ENCODE data around the gene AKAP17A.

DNA sequence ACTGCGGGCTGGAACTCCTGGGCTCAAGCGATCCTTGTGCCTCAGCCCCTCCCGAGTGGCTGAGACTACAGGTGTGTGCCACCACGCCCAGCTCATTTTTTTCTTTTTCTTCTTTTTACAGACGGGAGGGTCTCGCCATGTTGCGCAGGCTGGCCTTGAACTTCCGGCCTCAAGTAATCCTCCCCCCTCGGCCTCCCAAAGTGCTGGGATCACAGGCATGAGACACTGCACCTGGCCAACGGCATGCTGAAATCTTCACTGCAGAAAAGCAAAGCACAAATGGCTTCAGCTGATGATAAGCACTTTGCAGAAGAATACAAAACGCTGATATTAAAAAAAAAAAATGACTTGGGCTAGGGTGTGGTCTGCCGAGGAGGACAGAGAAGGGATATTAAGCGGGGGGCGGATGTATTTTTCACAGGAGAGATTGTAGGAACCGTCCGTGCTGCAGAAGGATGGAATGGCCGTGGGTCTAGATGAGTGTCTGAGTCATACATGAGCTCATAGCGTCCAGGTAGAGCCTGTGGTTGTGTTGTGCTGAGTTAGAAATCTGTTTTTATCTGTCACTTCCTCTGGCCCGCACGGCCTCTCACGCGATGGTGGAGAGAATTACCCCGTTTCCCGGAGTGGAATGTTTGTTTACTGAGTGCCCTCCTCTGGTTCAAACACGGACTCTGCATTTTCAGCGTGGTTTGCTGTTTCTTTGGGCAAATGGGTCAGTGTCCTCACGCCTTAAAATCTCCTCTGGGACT is 8.5 kb upstream of the AKAP17A start:
- no peak for TF ChIP-seq CTCF (IDR thresholded peaks at IDR 0.05)
- TF ChIP-seq POLR2AphosphoS5 (IDR thresholded peaks at IDR 0.05): no peak

Measured in transverse colon (tissue), 4 donors.